Measurements from ENCODE around the gene IER3IP1. TPM values are rescaled to one million over a fixed set of nuclear protein-coding genes. Genes with fewer than 3 reads are reported as not detected.
A peak's percentile ranks its signal among the peaks of the same experiment; 100 is the strongest.
"Not testable (repeated sequence)": the region's sequence is repeated elsewhere in the genome, so short reads cannot be mapped to it uniquely, and the experiment has no call there.

Gene IER3IP1
- total and polyA plus RNA-seq, 2 donors (not counting 1 experiment from before 2014, with no cell fraction given), result 2.4 to 8.7 TPM

DNA sequence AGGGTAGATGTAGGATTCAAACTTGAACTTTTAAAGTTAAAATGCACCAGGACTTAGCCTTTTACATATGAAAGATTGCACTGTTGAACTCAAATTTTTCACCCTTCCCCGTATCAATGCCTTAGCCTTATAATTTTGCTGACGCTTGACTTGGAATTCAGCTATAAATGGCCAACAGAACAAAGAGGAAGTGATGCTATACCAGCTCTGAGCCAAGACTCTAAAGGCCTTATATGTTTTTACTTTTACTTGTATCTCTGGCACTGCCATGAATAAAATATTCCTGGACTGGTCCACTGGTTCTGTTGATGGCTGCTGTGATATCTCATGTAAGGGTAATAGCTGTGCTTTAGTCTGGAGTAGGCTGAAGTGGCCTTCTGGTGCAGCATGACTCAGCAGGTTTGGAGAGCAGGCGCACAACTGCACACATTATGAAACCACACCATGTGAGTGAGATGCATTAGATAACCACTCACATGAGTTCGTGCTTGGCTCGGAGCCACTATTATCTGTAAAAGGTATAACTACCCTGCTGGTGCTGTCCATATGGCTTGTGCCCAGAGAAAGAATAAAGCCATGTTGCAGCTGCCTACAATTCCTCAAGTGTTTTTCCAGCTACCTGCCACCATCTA, 8.4 kb upstream of the IER3IP1 start:
- H3K79me2 ChIP-seq (ENCODE audit: control insufficient read depth, insufficient read depth, low read length), result no peaks in the 10 kb centered on the region
- H3K27me3 Mint-ChIP-seq, result peaks cover 24% of the 10 kb centered on the region
- no peak overlapping the region for H3K4me3 ChIP-seq (ENCODE audit: control extremely low read depth in 1 of 5, extremely low read depth in 1 of 5, insufficient read depth in 1 of 5, low read depth in 2 of 5, low read length in 4 of 5)
- H3K4me2 ChIP-seq (replicated peaks; ENCODE audit: low read depth, low read length, poor library complexity, severe bottlenecking), result no peak overlapping the region
- CTCF ChIA-PET, result interaction anchor here (2.3 kb wide), 1 partner anchor 20 kb away, joined by 7 read pairs; no protein-coding TSS in a partner anchor
- no peaks in the 10 kb centered on the region for H4K20me1 ChIP-seq (ENCODE audit: control insufficient read depth, insufficient read depth, low read length, poor library complexity, severe bottlenecking)
- WGBS (ENCODE audit: insufficient coverage), result 75% methylated on average over 3 of the region's 5 CpGs
- peaks cover 0 to 19% (median 17%) of the 10 kb centered on the region in 3 donors for H3K9me3 ChIP-seq (ENCODE audit: control extremely low read depth in 1 of 3, control insufficient read depth in 2 of 3, insufficient read depth in 1 of 3, low read length in 2 of 3)
- peaks cover 0 to 8% (median 0%) of the 10 kb centered on the region in 4 experiments for H3K27me3 ChIP-seq (replicated peaks in 1 of 4; ENCODE audit: control extremely low read depth in 1 of 4, control insufficient read depth in 3 of 4, insufficient read depth in 4 of 4, low read length in 3 of 4)
- H2AFZ ChIP-seq (ENCODE audit: insufficient read depth, low read depth, low read length, poor library complexity, severe bottlenecking), result no peak overlapping the region
- ATAC-seq (ENCODE audit: low read depth) (no peak), DNase-seq (peak; percentile 42)
- intact Hi-C loops (cut with micrococcal nuclease), result no loop called here
- peaks cover 3% of the 10 kb centered on the region for H3K4me1 Mint-ChIP-seq
- H3K9me3 Mint-ChIP-seq (ENCODE audit: insufficient read depth), result peaks cover 14% of the 10 kb centered on the region
- H3K27ac ChIP-seq (ENCODE audit: low read length in 2 of 2), result no peak overlapping the region
- H3K36me3 ChIP-seq (replicated peaks in 1 of 2; ENCODE audit: control extremely low read depth in 1 of 2, control insufficient read depth in 1 of 2, extremely low read depth in 1 of 2, insufficient read depth in 2 of 2, low read length in 1 of 2), result no peaks in the 10 kb centered on the region
- TF ChIP-seq EZH2 (IDR thresholded peaks at IDR 0.05; ENCODE audit: borderline replicate concordance, insufficient read depth, low read depth, low read length, poor library complexity, severe bottlenecking) (no peak), CTCF (IDR thresholded peaks at IDR 0.05) (no peak)
- H3K9ac ChIP-seq (ENCODE audit: low read length), result no peak overlapping the region
- no peaks in the 10 kb centered on the region for H3K4me1 ChIP-seq (ENCODE audit: control insufficient read depth in 2 of 2, insufficient read depth in 2 of 2, low read length in 2 of 2)
- no peak overlapping the region for H3K4me3 Mint-ChIP-seq
- no peak overlapping the region for H3K27ac Mint-ChIP-seq
- POLR2A ChIA-PET, result no interaction called here

DNA sequence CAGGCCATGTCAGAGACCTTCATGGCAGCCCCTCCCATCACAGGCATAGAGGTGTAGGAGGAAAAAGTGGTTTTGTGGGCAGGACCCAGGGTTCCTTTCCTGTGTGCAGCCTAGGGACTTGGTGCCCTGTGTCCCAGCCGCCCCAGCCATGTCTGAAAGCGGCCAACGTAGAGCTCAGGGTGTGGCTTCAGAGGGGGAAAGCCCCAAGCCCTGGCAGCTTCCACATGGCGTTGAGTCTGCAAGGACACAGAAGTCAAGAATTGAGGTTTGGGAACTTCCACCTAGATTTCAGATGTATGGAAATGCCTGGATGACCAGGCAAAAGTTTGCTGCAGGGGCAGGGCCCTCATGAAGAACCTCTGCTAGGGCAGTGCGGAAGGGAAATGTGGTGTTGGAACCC, 6.0 kb upstream of the IER3IP1 start:
- H3K9ac ChIP-seq (ENCODE audit: low read length); H3K36me3 ChIP-seq (replicated peaks in 1 of 2; ENCODE audit: control extremely low read depth in 1 of 2, control insufficient read depth in 1 of 2, extremely low read depth in 1 of 2, insufficient read depth in 2 of 2, low read length in 1 of 2); H3K4me1 Mint-ChIP-seq; DNase-seq; H3K4me1 ChIP-seq (ENCODE audit: control insufficient read depth in 2 of 2, insufficient read depth in 2 of 2, low read length in 2 of 2); H2AFZ ChIP-seq (ENCODE audit: insufficient read depth, low read depth, low read length, poor library complexity, severe bottlenecking); POLR2A ChIA-PET; H3K4me3 Mint-ChIP-seq; ATAC-seq (ENCODE audit: low read depth); H3K79me2 ChIP-seq (ENCODE audit: control insufficient read depth, insufficient read depth, low read length); H3K27ac ChIP-seq (ENCODE audit: low read length in 2 of 2); CTCF ChIA-PET; H3K27me3 ChIP-seq (replicated peaks in 1 of 4; ENCODE audit: control extremely low read depth in 1 of 4, control insufficient read depth in 3 of 4, insufficient read depth in 4 of 4, low read length in 3 of 4); H4K20me1 ChIP-seq (ENCODE audit: control insufficient read depth, insufficient read depth, low read length, poor library complexity, severe bottlenecking); intact Hi-C loops (cut with micrococcal nuclease); H3K27ac Mint-ChIP-seq; H3K4me3 ChIP-seq (ENCODE audit: control extremely low read depth in 1 of 5, extremely low read depth in 1 of 5, insufficient read depth in 1 of 5, low read depth in 2 of 5, low read length in 4 of 5); H3K4me2 ChIP-seq (replicated peaks; ENCODE audit: low read depth, low read length, poor library complexity, severe bottlenecking): not testable (repeated sequence)
- peaks cover 0 to 19% (median 17%) of the 10 kb centered on the region in 3 donors for H3K9me3 ChIP-seq (ENCODE audit: control extremely low read depth in 1 of 3, control insufficient read depth in 2 of 3, insufficient read depth in 1 of 3, low read length in 2 of 3)
- WGBS (ENCODE audit: insufficient coverage), result 69% methylated on average over 4 of the region's 5 CpGs
- H3K27me3 Mint-ChIP-seq, result peaks cover 18% of the 10 kb centered on the region
- peaks cover 14% of the 10 kb centered on the region for H3K9me3 Mint-ChIP-seq (ENCODE audit: insufficient read depth)
